ENCODE measurements around the gene FAM180B. TPM values are rescaled to one million over a fixed set of nuclear protein-coding genes. Genes with fewer than 3 reads are reported as not detected.

FAM180B gene
- total and polyA plus RNA-seq, 2 of the 13 experiments (the other 11 are each of a cell fraction or from before 2014, with no cell fraction given): 0.40 to 1.0 TPM

DNA sequence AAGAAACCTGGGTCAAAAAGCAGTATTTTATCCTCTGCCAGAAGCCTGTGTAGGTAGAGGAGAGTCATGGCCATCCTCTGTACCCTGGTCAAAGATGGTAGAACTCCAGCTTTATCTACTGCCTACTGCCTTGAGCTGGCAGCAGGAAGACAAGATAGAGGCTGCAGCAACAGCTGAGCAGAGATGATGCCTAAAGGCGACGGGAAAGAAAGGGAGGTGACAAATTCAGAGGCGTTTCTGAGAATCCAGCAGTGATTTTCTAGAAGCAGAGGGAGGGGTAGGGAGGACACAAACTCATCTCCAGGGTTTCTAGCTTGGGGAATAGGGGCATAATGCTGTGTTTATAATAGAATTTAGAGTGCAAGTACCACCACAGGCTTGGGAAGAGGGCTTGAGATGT is 23.2 kb downstream of the FAM180B start (continued):
- TF ChIP-seq ZNF207 (IDR thresholded peaks at IDR 0.05; ENCODE audit: borderline replicate concordance) (no peak), GTF2F1 (IDR thresholded peaks at IDR 0.05; ENCODE audit: low read length) (no peak), ZBTB7B (CRISPR knock-in tag; IDR thresholded peaks at IDR 0.05) (no peak), NCOR1 (IDR thresholded peaks at IDR 0.05; ENCODE audit: borderline replicate concordance, low read length) (no peak), ZNF180 (CRISPR knock-in tag; IDR thresholded peaks at IDR 0.05; ENCODE audit: borderline replicate concordance, low read depth) (no peak)
- TF ChIP-seq, protein P1, sequence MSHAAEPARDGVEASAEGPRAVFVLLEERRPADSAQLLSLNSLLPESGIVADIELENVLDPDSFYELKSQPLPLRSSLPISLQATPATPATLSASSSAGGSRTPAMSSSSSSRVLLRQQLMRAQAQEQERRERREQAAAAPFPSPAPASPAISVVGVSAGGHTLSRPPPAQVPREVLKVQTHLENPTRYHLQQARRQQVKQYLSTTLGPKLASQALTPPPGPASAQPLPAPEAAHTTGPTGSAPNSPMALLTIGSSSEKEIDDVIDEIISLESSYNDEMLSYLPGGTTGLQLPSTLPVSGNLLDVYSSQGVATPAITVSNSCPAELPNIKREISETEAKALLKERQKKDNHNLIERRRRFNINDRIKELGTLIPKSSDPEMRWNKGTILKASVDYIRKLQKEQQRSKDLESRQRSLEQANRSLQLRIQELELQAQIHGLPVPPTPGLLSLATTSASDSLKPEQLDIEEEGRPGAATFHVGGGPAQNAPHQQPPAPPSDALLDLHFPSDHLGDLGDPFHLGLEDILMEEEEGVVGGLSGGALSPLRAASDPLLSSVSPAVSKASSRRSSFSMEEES (CRISPR knock-in tag; IDR thresholded peaks at IDR 0.05): no peak

DNA sequence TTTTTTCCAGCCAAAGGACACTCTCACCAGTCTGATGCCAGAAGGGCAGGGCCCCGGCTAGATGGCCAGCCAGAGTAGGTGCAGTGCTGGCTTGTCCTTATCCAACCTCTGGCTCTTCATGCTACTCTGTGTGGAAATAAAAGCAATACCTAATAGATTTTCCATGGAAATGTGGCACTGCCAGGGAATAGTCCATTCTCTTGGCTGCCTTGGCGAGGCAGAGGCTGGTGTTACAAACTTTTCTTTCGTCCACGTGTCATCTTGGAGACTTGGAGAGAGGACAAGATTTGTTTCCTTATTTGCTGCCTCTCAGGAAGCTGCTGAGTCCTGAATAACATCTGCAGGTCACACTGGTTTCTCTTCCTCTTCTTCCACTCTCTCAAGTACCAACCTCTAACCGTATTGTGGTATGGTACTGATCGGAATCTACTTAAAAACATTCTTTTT is 24.9 kb downstream of the FAM180B start:
- DNase-seq (ENCODE audit: low spot score): no peak
- H3K4me2 ChIP-seq (ENCODE audit: low read depth, low read length): no peak overlapping the region
- no peaks in the 10 kb centered on the region for H4K20me1 ChIP-seq (ENCODE audit: insufficient read depth, low read length)
- POLR2A ChIA-PET: no interaction called here
- CTCF ChIA-PET (ENCODE audit: low intra/inter-chr PET ratio, low total read pairs): no interaction called here
- TF ChIP-seq GLI4 (CRISPR knock-in tag; IDR thresholded peaks at IDR 0.05; ENCODE audit: borderline replicate concordance): no peak
- TF ChIP-seq HOXA9 (CRISPR knock-in tag; IDR thresholded peaks at IDR 0.05; ENCODE audit: borderline replicate concordance): no peak
- no peak for TF ChIP-seq HNRNPH1 (optimal IDR thresholded peaks at IDR 0.05; ENCODE audit: low read depth, low read length)
- no peak for TF ChIP-seq SATB2 (CRISPR knock-in tag; IDR thresholded peaks at IDR 0.05)
- TF ChIP-seq, protein P1 (CRISPR knock-in tag; IDR thresholded peaks at IDR 0.05): no peak
- H3K79me2 ChIP-seq (ENCODE audit: insufficient read depth, low read length): no peaks in the 10 kb centered on the region
- BruUV-seq (replicated peaks): no TSS peak
- no peak for FAIRE-seq
- no peak overlapping the region for H3K4me3 ChIP-seq (replicated peaks in 1 of 3; ENCODE audit: insufficient read depth in 1 of 3, low read depth in 2 of 3, low read length in 3 of 3)
- no peaks in the 10 kb centered on the region for H3K9me3 ChIP-seq (ENCODE audit: low read length)
- H3K9ac ChIP-seq (ENCODE audit: insufficient read depth, low read depth, low read length): no peak overlapping the region
- H3K4me1 ChIP-seq (ENCODE audit: insufficient read depth, low read length): no peaks in the 10 kb centered on the region
- in situ Hi-C loops (cut with HindIII; ENCODE audit: extremely low pct_ligation_motif_present, low pct_unique_long_range_greater_than_20kb) (no loop called here), intact Hi-C loops (cut with micrococcal nuclease; ENCODE audit: unreplicated experiment) (loop anchor here (5.0 kb wide), 1 partner anchor 254 kb away; no protein-coding TSS in a partner anchor)
- 89% methylated on average over 6 of the region's 6 CpGs for WGBS (ENCODE audit: low lambda C conversion rate)
- no peaks in the 10 kb centered on the region for H3K27me3 ChIP-seq (ENCODE audit: control insufficient read depth in 1 of 2, insufficient read depth in 2 of 2, low read length in 2 of 2)
- H2AFZ ChIP-seq (ENCODE audit: low read length): no peak overlapping the region
- H3K27ac ChIP-seq (ENCODE audit: extremely low read length, insufficient read depth, low read length): no peak overlapping the region
- ATAC-seq: peak; percentile 19
- no peaks in the 10 kb centered on the region for H3K36me3 ChIP-seq (replicated peaks in 1 of 2; ENCODE audit: control insufficient read depth in 1 of 2, insufficient read depth in 2 of 2, low read length in 2 of 2)
